Measurements from ENCODE around the gene MXD4.

- TF ChIP-seq SPI1 (IDR thresholded peaks at IDR 0.05; ENCODE audit: low read depth, low read length) (no peak), POLR2AphosphoS5 (IDR thresholded peaks at IDR 0.05; ENCODE audit: low read depth, low read length) (no peak)
Measured at GRCh38 chr4:2291705-2292645, 30.1 kb upstream of the MXD4 start.
